Smooth muscle cell (in vitro differentiated cells): ENCODE data around the gene DLG4. TPM values are rescaled to one million over a fixed set of nuclear protein-coding genes. Genes with fewer than 3 reads are reported as not detected.
A peak's percentile ranks its signal among the peaks of the same experiment; 100 is the strongest.

Experiments used
- DNase-seq: peaks from one replicate; lab custom pipeline; 2025; ENCODE audit not compliant: unreplicated experiment; lab: John Stamatoyannopoulos, UW
- H2AFZ ChIP-seq: fragments of 200-600 bp; sonication (generic); 2 replicates; pipeline ENCODE4 v1.6.0; 2016; ENCODE audit warnings: antibody characterized with exemption, low read depth, mild to moderate bottlenecking
- H3F3A ChIP-seq: fragments of 200-600 bp; sonication (generic); 2 replicates; pipeline ENCODE4 v1.6.0; 2017; ENCODE audit warnings: antibody characterized with exemption, low read depth
- H3K27ac ChIP-seq: fragments of 200-600 bp; sonication (generic); 2 replicates; pipeline ENCODE4 v1.5.1; 2016; ENCODE audit warnings: low read depth, mild to moderate bottlenecking
- H3K27me3 ChIP-seq: fragments of 200-600 bp; sonication (generic); 2 replicates; pipeline ENCODE4 v1.6.1; 2016; ENCODE audit warnings: low read depth, mild to moderate bottlenecking
- H3K36me3 ChIP-seq: fragments of 200-600 bp; sonication (generic); 2 replicates; pipeline ENCODE4 v1.5.1; 2016; ENCODE audit warnings: low read depth
- H3K4me1 ChIP-seq: fragments of 200-600 bp; sonication (generic); 2 replicates; pipeline ENCODE4 v1.5.1; 2016; ENCODE audit warnings: low read depth
- H3K4me2 ChIP-seq: fragments of 200-600 bp; sonication (generic); 2 replicates; pipeline ENCODE4 v1.6.0; 2016; ENCODE audit warnings: mild to moderate bottlenecking
- H3K4me3 ChIP-seq: fragments of 200-600 bp; sonication (generic); 2 replicates; pipeline ENCODE4 v1.5.1; 2016; ENCODE audit warnings: mild to moderate bottlenecking
- H3K79me2 ChIP-seq: fragments of 200-600 bp; sonication (generic); 2 replicates; pipeline ENCODE4 v1.6.0; 2016; ENCODE audit warnings: low read depth, mild to moderate bottlenecking
- H3K9ac ChIP-seq: fragments of 200-600 bp; sonication (generic); 2 replicates; pipeline ENCODE4 v1.6.0; 2016; ENCODE audit warnings: low read depth
- H3K9me3 ChIP-seq: fragments of 200-600 bp; sonication (generic); replicated peaks from 2 replicates; pipeline ENCODE4 v1.5.1; 2016; ENCODE audit warnings: low read depth
- H4K20me1 ChIP-seq: fragments of 200-600 bp; sonication (generic); 2 replicates; pipeline ENCODE4 v1.6.0; 2016; ENCODE audit warnings: low read depth
- CTCF ChIP-seq: fragments of 200-600 bp; sonication (generic); IDR thresholded peaks from 2 replicates; pipeline ENCODE4 v1.5.1; 2017; ENCODE audit warnings: borderline replicate concordance, mild to moderate bottlenecking, antibody characterized with exemption; ENCODE audit not compliant: insufficient read depth, poor library complexity, severe bottlenecking
- WGBS: methylation state at CpG from one replicate; pipeline ENCODE4 v1.1.7; 2016; ENCODE audit warnings: low lambda C conversion rate; 5-methylcytosine and 5-hydroxymethylcytosine counted together
- polyA plus RNA-seq: library from polyadenylated mRNA; unstranded; fragments of >200 nt; fragmentation: Nextera tagmentation; extraction: Ambion mirVana; gene quantifications from 2 replicates; pipeline ENCODE4 v1.2.1, GENCODE V29; 2016
- total RNA-seq: library from RNA; depleted of rRNA; stranded (reverse); fragments of >200 nt; gene quantifications from 2 replicates; pipeline ENCODE4 v1.2.3, GENCODE V29; 2014

The DLG4 gene
- total and polyA plus RNA-seq, 2 experiments from 2014 or later, result 2.3 to 9.4 TPM

GRCh38 chr17:7190276-7190917, 29.2 kb downstream of the DLG4 start:
- no peak for TF ChIP-seq CTCF

GRCh38 chr17:7186241-7186640, 33.4 kb downstream of the DLG4 start:
- H2AFZ ChIP-seq, result no peak overlapping the region
- no peaks in the 10 kb centered on the region for H4K20me1 ChIP-seq
- no peaks in the 10 kb centered on the region for H3K4me1 ChIP-seq
- no peak for DNase-seq
- no peaks in the 10 kb centered on the region for H3K79me2 ChIP-seq
- no peak overlapping the region for H3K4me2 ChIP-seq
- 87% methylated on average over 7 of the region's 7 CpGs for WGBS
- no peaks in the 10 kb centered on the region for H3K9me3 ChIP-seq
- H3F3A ChIP-seq, result no peaks in the 10 kb centered on the region
- no peak overlapping the region for H3K4me3 ChIP-seq
- H3K36me3 ChIP-seq, result no peaks in the 10 kb centered on the region
- peak; percentile 6 for TF ChIP-seq CTCF
- no peak overlapping the region for H3K9ac ChIP-seq
- no peaks in the 10 kb centered on the region for H3K27me3 ChIP-seq
- H3K27ac ChIP-seq, result no peak overlapping the region

More at GRCh38 chr17:7190276-7190917, 29.2 kb downstream of the DLG4 start:
- H3K27me3 ChIP-seq, result no peaks in the 10 kb centered on the region
- no peak overlapping the region for H3K27ac ChIP-seq
- no peaks in the 10 kb centered on the region for H3K9me3 ChIP-seq
- H4K20me1 ChIP-seq, result no peaks in the 10 kb centered on the region
- no peak overlapping the region for H3K4me3 ChIP-seq
- H3K4me2 ChIP-seq, result no peak overlapping the region
- no peak overlapping the region for H3K9ac ChIP-seq
- no peaks in the 10 kb centered on the region for H3K4me1 ChIP-seq
- 97% methylated on average over 10 of the region's 14 CpGs for WGBS
- no peak overlapping the region for H2AFZ ChIP-seq
- H3F3A ChIP-seq, result no peaks in the 10 kb centered on the region
- H3K79me2 ChIP-seq, result no peaks in the 10 kb centered on the region
- H3K36me3 ChIP-seq, result no peaks in the 10 kb centered on the region
- DNase-seq, result no peak

- no peak for TF ChIP-seq CTCF
- 93% methylated on average over 6 of the region's 6 CpGs for WGBS
Measured at GRCh38 chr17:7184647-7185046, 35.0 kb downstream of the DLG4 start.

GRCh38 chr17:7184091-7184488, 35.5 kb downstream of the DLG4 start:
- Histone ChIP-seq H3K79me2 (no peaks in the 10 kb centered on the region), H3K9ac (no peak overlapping the region), H2AFZ (no peak overlapping the region), H3K4me2 (no peak overlapping the region), H3F3A (no peaks in the 10 kb centered on the region), H3K27ac (no peak overlapping the region), H3K27me3 (no peaks in the 10 kb centered on the region), H3K4me3 (no peak overlapping the region), H4K20me1 (no peaks in the 10 kb centered on the region), H3K9me3 (no peaks in the 10 kb centered on the region), H3K36me3 (no peaks in the 10 kb centered on the region), H3K4me1 (no peaks in the 10 kb centered on the region)
- no peak for TF ChIP-seq CTCF
- WGBS, result 93% methylated on average over 14 of the region's 14 CpGs
- DNase-seq, result no peak

More at GRCh38 chr17:7184647-7185046, 35.0 kb downstream of the DLG4 start:
- Histone ChIP-seq H3K4me2 (no peak overlapping the region), H3K4me1 (no peaks in the 10 kb centered on the region), H3K27me3 (no peaks in the 10 kb centered on the region), H3F3A (no peaks in the 10 kb centered on the region), H3K79me2 (no peaks in the 10 kb centered on the region), H4K20me1 (no peaks in the 10 kb centered on the region), H3K9me3 (no peaks in the 10 kb centered on the region), H3K4me3 (no peak overlapping the region), H3K9ac (no peak overlapping the region), H3K36me3 (no peaks in the 10 kb centered on the region), H2AFZ (no peak overlapping the region), H3K27ac (no peak overlapping the region)
- DNase-seq, result no peak
